Adrenal gland (tissue), 5 donors: ENCODE data around the gene ACBD6.

Experiments used
- POLR2A ChIP-seq, 2 donors: fragments of 450-650 bp; IDR thresholded peaks; one replicate each; pipeline ENCODE4 v1.6.1; 2017; ENCODE audit warnings: antibody characterized with exemption in 2 of 2, mild to moderate bottlenecking in 2 of 2, moderate library complexity in 1 of 2
- TF ChIP-seq, protein P1 (sequence below), 6 experiments: fragments of 450-650 bp in 4 of 6; fragments of 200-600 bp in 2 of 6; sonication (generic) in 1 of 6; IDR thresholded peaks; 1 replicate in 5 of 6; 2 replicates in 1 of 6; pipeline versions ENCODE4 v1.5.1 to v1.8.0; 2016 to 2021; ENCODE audit warnings: antibody characterized with exemption in 6 of 6, mild to moderate bottlenecking in 2 of 6, moderate library complexity in 1 of 6
- donor health status: DM: no; HTN: no; CAD: no.

DNA sequence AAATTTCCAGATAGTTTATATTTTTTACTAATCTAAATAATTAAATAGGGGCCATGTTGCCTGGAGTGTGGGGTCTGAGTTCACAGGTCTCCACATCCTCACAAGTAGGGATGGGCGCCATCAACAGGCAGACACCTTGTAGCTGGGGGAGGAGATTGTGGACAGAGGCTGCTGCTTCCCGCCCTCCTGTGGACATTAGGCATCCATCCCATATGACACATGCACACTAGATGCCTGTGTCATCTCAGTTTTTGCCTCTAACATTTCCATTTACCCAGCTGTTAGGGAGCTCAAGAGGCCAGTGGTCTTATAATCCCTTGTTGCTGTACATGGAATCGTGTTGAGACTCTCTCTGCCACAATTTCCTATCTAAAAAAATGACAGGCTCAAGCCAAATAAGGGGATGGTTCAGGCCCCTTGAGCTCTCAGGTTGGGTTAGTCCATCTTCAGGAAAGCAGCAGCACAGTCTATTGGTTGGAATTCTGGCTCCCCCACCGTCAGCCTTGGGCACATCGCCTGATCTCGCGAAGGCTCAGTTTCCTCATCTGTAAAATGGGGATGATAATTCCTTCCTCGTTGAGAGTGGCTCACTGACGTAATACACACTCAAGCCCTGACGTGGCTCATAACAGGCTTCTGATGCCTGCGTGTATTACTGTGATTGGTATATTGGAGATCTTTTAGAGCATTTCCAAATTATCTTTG lies 258.7 kb downstream of the ACBD6 start:
- TF ChIP-seq, protein P1, sequence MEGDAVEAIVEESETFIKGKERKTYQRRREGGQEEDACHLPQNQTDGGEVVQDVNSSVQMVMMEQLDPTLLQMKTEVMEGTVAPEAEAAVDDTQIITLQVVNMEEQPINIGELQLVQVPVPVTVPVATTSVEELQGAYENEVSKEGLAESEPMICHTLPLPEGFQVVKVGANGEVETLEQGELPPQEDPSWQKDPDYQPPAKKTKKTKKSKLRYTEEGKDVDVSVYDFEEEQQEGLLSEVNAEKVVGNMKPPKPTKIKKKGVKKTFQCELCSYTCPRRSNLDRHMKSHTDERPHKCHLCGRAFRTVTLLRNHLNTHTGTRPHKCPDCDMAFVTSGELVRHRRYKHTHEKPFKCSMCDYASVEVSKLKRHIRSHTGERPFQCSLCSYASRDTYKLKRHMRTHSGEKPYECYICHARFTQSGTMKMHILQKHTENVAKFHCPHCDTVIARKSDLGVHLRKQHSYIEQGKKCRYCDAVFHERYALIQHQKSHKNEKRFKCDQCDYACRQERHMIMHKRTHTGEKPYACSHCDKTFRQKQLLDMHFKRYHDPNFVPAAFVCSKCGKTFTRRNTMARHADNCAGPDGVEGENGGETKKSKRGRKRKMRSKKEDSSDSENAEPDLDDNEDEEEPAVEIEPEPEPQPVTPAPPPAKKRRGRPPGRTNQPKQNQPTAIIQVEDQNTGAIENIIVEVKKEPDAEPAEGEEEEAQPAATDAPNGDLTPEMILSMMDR (IDR thresholded peaks at IDR 0.05): no peak
- TF ChIP-seq POLR2A (IDR thresholded peaks at IDR 0.05): no peak
